Panc1 (cell line): ENCODE measurements around the gene CASR. TPM values are rescaled to one million over a fixed set of nuclear protein-coding genes. Genes with fewer than 3 reads are reported as not detected.

Experiments used
- ATAC-seq: fragments of 200-7000 bp; cut with Tn5 transposase; 2 replicates; pipeline ENCODE4 v1.9.1; 2020; ENCODE audit warnings: mild to moderate bottlenecking, moderate library complexity
- BruUV-seq: library from RNA; stranded (reverse); fragments of 400-500 nt; replicated peaks from 2 replicates; lab custom pipeline; 2021; lab: Mats Ljungman, UMichigan
- CTCF ChIA-PET: fragments of 300-600 bp; sonication (Branson Sonifier 250); formaldehyde crosslinking; loops from one replicate; lab custom pipeline; 2022; ENCODE audit warnings: antibody characterized with exemption; lab: Charles Lee
- POLR2A ChIA-PET: fragments of 300-600 bp; sonication (Branson Sonifier 250); formaldehyde crosslinking; loops from one replicate; lab custom pipeline; 2022; ENCODE audit warnings: antibody characterized with exemption; lab: Charles Lee
- DNase-seq: peaks from one replicate; pipeline ENCODE4 v3.0.0-alpha.2; 2010; ENCODE audit warnings: low read depth, low spot score
- H3K27ac ChIP-seq: 2 replicates; pipeline ENCODE4 v1.5.1; 2011; ENCODE audit warnings: mild to moderate bottlenecking, low read length, inconsistent platforms
- H3K27me3 ChIP-seq: fragments of 200-500 bp; sonication (Bioruptor generic); 2 replicates; pipeline ENCODE4 v1.6.0; 2014; ENCODE audit warnings: low read length, inconsistent platforms; ENCODE audit not compliant: control insufficient read depth, insufficient read depth
- H3K36me3 ChIP-seq: fragments of 200-500 bp; sonication (Bioruptor generic); 2 replicates; pipeline ENCODE4 v1.5.1; 2014; ENCODE audit warnings: inconsistent platforms, mild to moderate bottlenecking, low read length, moderate library complexity; ENCODE audit not compliant: control insufficient read depth, insufficient read depth
- H3K4me1 ChIP-seq: 2 replicates; pipeline ENCODE4 v1.5.1; 2011; ENCODE audit warnings: inconsistent platforms, mild to moderate bottlenecking, low read length, moderate library complexity; ENCODE audit not compliant: control insufficient read depth, insufficient read depth
- H3K4me3 ChIP-seq, 2 experiments: 2 replicates each; pipeline ENCODE4 v1.5.1; 2011 to 2012; ENCODE audit warnings: low read depth in 2 of 2, low read length in 2 of 2, mild to moderate bottlenecking in 2 of 2, inconsistent platforms in 1 of 2, moderate library complexity in 1 of 2
- H3K9me3 ChIP-seq: fragments of 200-500 bp; sonication (Bioruptor generic); 2 replicates; pipeline ENCODE4 v1.5.1; 2014; ENCODE audit warnings: low read depth, mild to moderate bottlenecking, inconsistent platforms, low read length, moderate library complexity; ENCODE audit not compliant: control insufficient read depth, insufficient read depth
- POLR2AphosphoS5 ChIP-seq: IDR thresholded peaks from 2 replicates; pipeline ENCODE4 v1.6.1; 2012; ENCODE audit warnings: mild to moderate bottlenecking, low read depth, low read length, moderate library complexity
- SIN3A ChIP-seq: IDR thresholded peaks from 2 replicates; pipeline ENCODE4 v1.6.1; 2012; ENCODE audit warnings: low read depth, mild to moderate bottlenecking, low read length, moderate library complexity, borderline replicate concordance; ENCODE audit not compliant: insufficient read depth
- TCF7L2 ChIP-seq: IDR thresholded peaks from 2 replicates; pipeline ENCODE4 v1.6.1; 2011; ENCODE audit warnings: mild to moderate bottlenecking, low read depth, low read length, inconsistent platforms
- in situ Hi-C: cut with HindIII; loops from 2 replicates; pipeline ENCODE4 v1.10.0; 2016; ENCODE audit warnings: low sequenced_read_pairs, low pct_unique_long_range_greater_than_20kb
- intact Hi-C: fragments of 100-400 bp; cut with micrococcal nuclease; formaldehyde crosslinking; loops from one replicate; pipeline ENCODE4 v1.10.0; 2022; ENCODE audit not compliant: unreplicated experiment
- total RNA-seq: library from RNA; stranded (reverse); gene quantifications from one replicate; pipeline ENCODE4 v1.2.1, GENCODE V29; 2021; ENCODE audit not compliant: unreplicated experiment
- TF ChIP-seq, protein P1 (sequence below): fragments of 450-650 bp; IDR thresholded peaks from 2 replicates; pipeline ENCODE4 v1.5.1; 2017; ENCODE audit warnings: mild to moderate bottlenecking
- TF ChIP-seq, protein P2 (sequence below), 2 experiments: IDR thresholded peaks; 2 replicates each; pipeline ENCODE4 v1.6.1; 2011 to 2012; ENCODE audit warnings: low read depth in 2 of 2, control low read depth in 1 of 2, low read length in 1 of 2, mild to moderate bottlenecking in 1 of 2, moderate library complexity in 1 of 2; ENCODE audit not compliant: insufficient read depth in 1 of 2

CASR gene
- total RNA-seq, 1 experiment from 2014 or later: not detected

DNA sequence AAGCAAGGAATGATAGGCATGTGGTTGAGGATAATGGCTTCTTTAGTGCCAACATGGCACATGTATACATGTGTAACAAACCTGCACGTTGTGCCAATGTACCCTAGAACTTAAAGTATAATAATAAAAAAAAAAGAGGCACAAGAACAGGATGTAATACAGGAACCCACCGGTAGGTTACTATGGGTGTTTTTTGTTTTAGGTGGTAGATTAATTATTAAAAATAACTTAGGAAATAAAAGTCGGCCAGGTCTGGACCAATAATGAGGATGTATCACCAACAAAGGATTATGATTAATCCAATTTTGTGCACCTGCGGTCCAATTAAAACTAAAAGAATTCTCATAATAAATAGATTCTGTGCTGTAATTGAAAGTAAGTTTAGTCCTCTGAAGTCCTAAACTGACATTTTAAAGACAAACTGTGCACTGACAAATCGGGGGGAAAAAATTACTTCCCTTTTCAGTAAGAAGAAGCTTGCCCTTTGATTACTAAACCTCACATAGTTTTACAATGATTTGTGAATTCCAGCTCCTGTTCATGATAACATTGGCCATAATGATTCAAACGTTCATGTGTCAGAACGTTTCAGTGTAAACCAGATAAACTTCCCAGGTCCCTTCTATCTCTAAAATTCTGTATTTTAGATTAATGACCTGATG is 62.2 kb downstream of the CASR start:
- Histone ChIP-seq H3K36me3 (no peaks in the 10 kb centered on the region), H3K27me3 (peaks cover 35% of the 10 kb centered on the region), H3K4me1 (no peaks in the 10 kb centered on the region), H3K4me3 (no peak overlapping the region), H3K27ac (no peak overlapping the region), H3K9me3 (no peaks in the 10 kb centered on the region)
- CTCF ChIA-PET: no interaction called here
- intact Hi-C loops (no loop called here), in situ Hi-C loops (no loop called here)
- ATAC-seq (no peak), DNase-seq (no peak)
- POLR2A ChIA-PET: no interaction called here
- no TSS peak for BruUV-seq
- TF ChIP-seq SIN3A: no peak
- TF ChIP-seq TCF7L2: no peak
- TF ChIP-seq, protein P1, sequence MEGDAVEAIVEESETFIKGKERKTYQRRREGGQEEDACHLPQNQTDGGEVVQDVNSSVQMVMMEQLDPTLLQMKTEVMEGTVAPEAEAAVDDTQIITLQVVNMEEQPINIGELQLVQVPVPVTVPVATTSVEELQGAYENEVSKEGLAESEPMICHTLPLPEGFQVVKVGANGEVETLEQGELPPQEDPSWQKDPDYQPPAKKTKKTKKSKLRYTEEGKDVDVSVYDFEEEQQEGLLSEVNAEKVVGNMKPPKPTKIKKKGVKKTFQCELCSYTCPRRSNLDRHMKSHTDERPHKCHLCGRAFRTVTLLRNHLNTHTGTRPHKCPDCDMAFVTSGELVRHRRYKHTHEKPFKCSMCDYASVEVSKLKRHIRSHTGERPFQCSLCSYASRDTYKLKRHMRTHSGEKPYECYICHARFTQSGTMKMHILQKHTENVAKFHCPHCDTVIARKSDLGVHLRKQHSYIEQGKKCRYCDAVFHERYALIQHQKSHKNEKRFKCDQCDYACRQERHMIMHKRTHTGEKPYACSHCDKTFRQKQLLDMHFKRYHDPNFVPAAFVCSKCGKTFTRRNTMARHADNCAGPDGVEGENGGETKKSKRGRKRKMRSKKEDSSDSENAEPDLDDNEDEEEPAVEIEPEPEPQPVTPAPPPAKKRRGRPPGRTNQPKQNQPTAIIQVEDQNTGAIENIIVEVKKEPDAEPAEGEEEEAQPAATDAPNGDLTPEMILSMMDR: peak; percentile 14; the same call in 1 of the 2 replicates
- no peak for TF ChIP-seq POLR2AphosphoS5

DNA sequence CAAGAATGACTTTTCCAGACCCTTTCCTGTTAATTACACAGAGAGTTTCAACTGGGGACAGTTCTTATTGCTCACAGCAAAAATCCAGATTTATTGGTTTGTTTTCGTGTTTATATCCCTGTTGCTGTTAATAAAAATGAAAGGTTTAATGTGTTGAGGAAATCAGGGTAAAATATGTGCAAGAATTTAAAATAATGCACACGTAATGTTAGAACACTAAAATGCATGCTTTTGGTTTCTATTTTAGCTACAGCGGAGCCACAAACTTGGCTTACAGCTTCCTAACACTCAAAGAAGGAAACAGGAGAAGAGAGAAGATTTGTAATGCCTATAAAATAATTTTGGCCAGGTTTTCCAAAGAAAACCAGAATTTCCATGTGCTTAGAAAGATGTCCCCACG is 62.7 kb downstream of the CASR start:
- peaks cover 38% of the 10 kb centered on the region for H3K27me3 ChIP-seq
- TF ChIP-seq POLR2AphosphoS5: no peak
- no peak for TF ChIP-seq SIN3A
- TF ChIP-seq, protein P1: no peak
- TF ChIP-seq TCF7L2: no peak
- TF ChIP-seq, protein P2, sequence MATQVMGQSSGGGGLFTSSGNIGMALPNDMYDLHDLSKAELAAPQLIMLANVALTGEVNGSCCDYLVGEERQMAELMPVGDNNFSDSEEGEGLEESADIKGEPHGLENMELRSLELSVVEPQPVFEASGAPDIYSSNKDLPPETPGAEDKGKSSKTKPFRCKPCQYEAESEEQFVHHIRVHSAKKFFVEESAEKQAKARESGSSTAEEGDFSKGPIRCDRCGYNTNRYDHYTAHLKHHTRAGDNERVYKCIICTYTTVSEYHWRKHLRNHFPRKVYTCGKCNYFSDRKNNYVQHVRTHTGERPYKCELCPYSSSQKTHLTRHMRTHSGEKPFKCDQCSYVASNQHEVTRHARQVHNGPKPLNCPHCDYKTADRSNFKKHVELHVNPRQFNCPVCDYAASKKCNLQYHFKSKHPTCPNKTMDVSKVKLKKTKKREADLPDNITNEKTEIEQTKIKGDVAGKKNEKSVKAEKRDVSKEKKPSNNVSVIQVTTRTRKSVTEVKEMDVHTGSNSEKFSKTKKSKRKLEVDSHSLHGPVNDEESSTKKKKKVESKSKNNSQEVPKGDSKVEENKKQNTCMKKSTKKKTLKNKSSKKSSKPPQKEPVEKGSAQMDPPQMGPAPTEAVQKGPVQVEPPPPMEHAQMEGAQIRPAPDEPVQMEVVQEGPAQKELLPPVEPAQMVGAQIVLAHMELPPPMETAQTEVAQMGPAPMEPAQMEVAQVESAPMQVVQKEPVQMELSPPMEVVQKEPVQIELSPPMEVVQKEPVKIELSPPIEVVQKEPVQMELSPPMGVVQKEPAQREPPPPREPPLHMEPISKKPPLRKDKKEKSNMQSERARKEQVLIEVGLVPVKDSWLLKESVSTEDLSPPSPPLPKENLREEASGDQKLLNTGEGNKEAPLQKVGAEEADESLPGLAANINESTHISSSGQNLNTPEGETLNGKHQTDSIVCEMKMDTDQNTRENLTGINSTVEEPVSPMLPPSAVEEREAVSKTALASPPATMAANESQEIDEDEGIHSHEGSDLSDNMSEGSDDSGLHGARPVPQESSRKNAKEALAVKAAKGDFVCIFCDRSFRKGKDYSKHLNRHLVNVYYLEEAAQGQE (IDR thresholded peaks at IDR 0.05; ENCODE audit: insufficient read depth in 1 of 2, low read depth in 2 of 2, low read length in 1 of 2): no peak

More for the DNA sequence above, 62.7 kb downstream of the CASR start:
- Histone ChIP-seq H3K27ac (no peak overlapping the region), H3K4me1 (no peaks in the 10 kb centered on the region), H3K4me3 (no peak overlapping the region), H3K9me3 (no peaks in the 10 kb centered on the region), H3K36me3 (no peaks in the 10 kb centered on the region)
- intact Hi-C loops (no loop called here), in situ Hi-C loops (no loop called here)
- DNase-seq: no peak
- CTCF ChIA-PET: no interaction called here
- ATAC-seq: no peak
- POLR2A ChIA-PET: no interaction called here
- BruUV-seq: no TSS peak
